ENCODE measurements around the gene FAM131C.
"Not testable (repeated sequence)": the region's sequence is repeated elsewhere in the genome, so short reads cannot be mapped to it uniquely, and the experiment has no call there.

The FAM131C gene

DNA sequence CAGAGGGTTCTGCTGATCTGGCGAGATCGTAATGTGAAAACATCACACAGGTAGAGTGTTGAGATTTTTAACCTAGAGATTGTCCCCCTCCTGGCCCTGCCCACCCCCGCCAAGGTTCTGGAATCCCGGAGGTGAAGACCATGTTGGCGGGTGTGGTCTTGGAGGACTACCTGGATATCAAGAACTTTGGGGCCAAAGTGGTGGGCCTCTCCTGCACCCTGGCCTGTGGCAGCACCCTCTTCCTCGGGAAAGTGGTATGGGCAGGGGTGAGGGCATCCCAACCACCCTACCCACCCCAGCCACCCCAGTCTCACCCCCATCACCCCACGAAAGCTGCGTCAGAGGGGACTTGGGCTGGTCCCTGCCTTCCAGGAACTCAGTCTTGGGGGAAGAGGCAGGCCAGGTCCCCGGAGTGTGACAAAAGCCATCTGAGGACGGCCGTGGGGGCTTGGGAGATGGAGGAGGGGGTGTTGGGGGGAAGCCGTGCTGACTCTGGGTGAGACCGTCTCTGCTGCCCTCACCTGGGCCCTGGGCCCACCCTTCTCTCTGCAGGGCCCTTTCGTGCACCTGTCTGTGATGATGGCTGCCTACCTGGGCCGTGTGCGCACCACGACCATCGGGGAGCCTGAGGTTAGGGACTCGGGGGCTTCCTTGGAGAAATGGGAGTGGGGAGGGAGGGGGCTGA lies 25.5 kb downstream of the FAM131C start:
- ChIA-PET POLR2A (no interaction called here), CTCF (interaction anchor here (1.5 kb wide), 1 partner anchor 11 kb away, joined by 3 read pairs; no protein-coding TSS in a partner anchor)
- Histone ChIP-seq H3K4me1 (ENCODE audit: control extremely low read depth in 1 of 4, control insufficient read depth in 4 of 4, insufficient read depth in 4 of 4, low read length in 3 of 4) (peaks cover 0 to 6% (median 5%) of the 10 kb centered on the region in 4 experiments), H3K4me3 (ENCODE audit: control insufficient read depth in 1 of 7, extremely low read depth in 1 of 7, insufficient read depth in 4 of 7, low read depth in 2 of 7, low read length in 6 of 7) (peak overlapping the region in 1 of 7 experiments; percentile 66), H3K27me3 (replicated peaks in 2 of 5; ENCODE audit: control insufficient read depth in 4 of 5, insufficient read depth in 5 of 5, low read length in 4 of 5) (peaks cover 0 to 2% (median 0%) of the 10 kb centered on the region in 5 experiments), H3K27ac (ENCODE audit: insufficient read depth in 1 of 2, low read depth in 1 of 2, low read length in 2 of 2, poor library complexity in 1 of 2, severe bottlenecking in 2 of 2) (no peak overlapping the region), H3K36me3 (ENCODE audit: control insufficient read depth in 4 of 4, insufficient read depth in 4 of 4, low read length in 3 of 4) (no peaks in the 10 kb centered on the region), H3K9me3 (ENCODE audit: control extremely low read depth in 1 of 5, control insufficient read depth in 4 of 5, insufficient read depth in 2 of 5, low read depth in 1 of 5, low read length in 4 of 5) (no peaks in the 10 kb centered on the region)
- WGBS (ENCODE audit: insufficient coverage), result 87% methylated on average over 7 of the region's 19 CpGs
- no peak for DNase-seq

DNA sequence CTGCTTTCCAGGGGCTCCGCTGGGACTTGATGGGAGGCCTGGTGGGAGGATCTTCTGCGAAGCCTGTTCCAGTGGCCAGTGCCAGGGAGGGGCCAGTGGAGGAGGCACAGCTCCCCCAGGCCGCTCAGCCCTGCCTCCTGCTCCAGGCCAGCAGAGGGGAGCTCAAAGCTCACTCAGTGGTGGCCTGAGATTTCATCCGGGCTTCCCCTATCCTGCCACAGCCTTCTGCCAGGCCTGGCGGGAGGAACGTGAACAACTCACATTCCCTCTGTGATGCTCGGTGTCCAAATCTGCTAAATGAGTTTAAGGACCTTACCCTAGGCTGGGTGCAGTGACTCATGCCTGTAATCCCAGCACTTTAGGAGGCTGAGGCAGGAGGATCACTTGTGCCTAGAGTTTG lies 26.6 kb downstream of the FAM131C start:
- POLR2A ChIA-PET, result no interaction called here

GRCh38 chr1:16043950-16044349 lies 29.5 kb downstream of the FAM131C start:
- 100% methylated on average over 3 of the region's 5 CpGs for WGBS (ENCODE audit: insufficient coverage)
- CTCF ChIA-PET, result interaction anchor here (1.4 to 3.5 kb wide), 3 partner anchors 11 to 35 kb away, joined by 3 to 14 read pairs (median 4); partner anchors contain the start of gene FAM131C
- no peaks in the 10 kb centered on the region for H3K36me3 ChIP-seq (ENCODE audit: control insufficient read depth in 4 of 4, insufficient read depth in 4 of 4, low read length in 3 of 4)
- no peak for DNase-seq
- no peak overlapping the region for H3K27ac ChIP-seq (ENCODE audit: insufficient read depth in 1 of 2, low read depth in 1 of 2, low read length in 2 of 2, poor library complexity in 1 of 2, severe bottlenecking in 2 of 2)
- POLR2A ChIA-PET, result no interaction called here
- H3K4me1 ChIP-seq (ENCODE audit: control extremely low read depth in 1 of 4, control insufficient read depth in 4 of 4, insufficient read depth in 4 of 4, low read length in 3 of 4), result peaks cover 0 to 5% (median 3%) of the 10 kb centered on the region in 4 experiments
- no peaks in the 10 kb centered on the region for H3K27me3 ChIP-seq (replicated peaks in 2 of 5; ENCODE audit: control insufficient read depth in 4 of 5, insufficient read depth in 5 of 5, low read length in 4 of 5)
- no peak overlapping the region for H3K4me3 ChIP-seq (ENCODE audit: control insufficient read depth in 1 of 7, extremely low read depth in 1 of 7, insufficient read depth in 4 of 7, low read depth in 2 of 7, low read length in 6 of 7)
- H3K9me3 ChIP-seq (ENCODE audit: control extremely low read depth in 1 of 5, control insufficient read depth in 4 of 5, insufficient read depth in 2 of 5, low read depth in 1 of 5, low read length in 4 of 5), result no peaks in the 10 kb centered on the region

More for the DNA sequence above, 26.6 kb downstream of the FAM131C start:
- 94% methylated on average over 6 of the region's 7 CpGs for WGBS (ENCODE audit: insufficient coverage)
- no peak for DNase-seq
- Histone ChIP-seq H3K27ac (ENCODE audit: insufficient read depth in 1 of 2, low read depth in 1 of 2, low read length in 2 of 2, poor library complexity in 1 of 2, severe bottlenecking in 2 of 2) (no peak overlapping the region), H3K4me1 (ENCODE audit: control extremely low read depth in 1 of 4, control insufficient read depth in 4 of 4, insufficient read depth in 4 of 4, low read length in 3 of 4) (peaks cover 0 to 6% (median 5%) of the 10 kb centered on the region in 4 experiments), H3K27me3 (replicated peaks in 2 of 5; ENCODE audit: control insufficient read depth in 4 of 5, insufficient read depth in 5 of 5, low read length in 4 of 5) (peaks cover 0 to 2% (median 0%) of the 10 kb centered on the region in 5 experiments), H3K9me3 (ENCODE audit: control extremely low read depth in 1 of 5, control insufficient read depth in 4 of 5, insufficient read depth in 2 of 5, low read depth in 1 of 5, low read length in 4 of 5) (no peaks in the 10 kb centered on the region), H3K4me3 (ENCODE audit: control insufficient read depth in 1 of 7, extremely low read depth in 1 of 7, insufficient read depth in 4 of 7, low read depth in 2 of 7, low read length in 6 of 7) (no peak overlapping the region), H3K36me3 (ENCODE audit: control insufficient read depth in 4 of 4, insufficient read depth in 4 of 4, low read length in 3 of 4) (no peaks in the 10 kb centered on the region)
- CTCF ChIA-PET, result interaction anchor here (0.8 to 1.5 kb wide), 2 partner anchors 10 to 37 kb away, joined by 3 to 4 read pairs; no protein-coding TSS in a partner anchor

DNA sequence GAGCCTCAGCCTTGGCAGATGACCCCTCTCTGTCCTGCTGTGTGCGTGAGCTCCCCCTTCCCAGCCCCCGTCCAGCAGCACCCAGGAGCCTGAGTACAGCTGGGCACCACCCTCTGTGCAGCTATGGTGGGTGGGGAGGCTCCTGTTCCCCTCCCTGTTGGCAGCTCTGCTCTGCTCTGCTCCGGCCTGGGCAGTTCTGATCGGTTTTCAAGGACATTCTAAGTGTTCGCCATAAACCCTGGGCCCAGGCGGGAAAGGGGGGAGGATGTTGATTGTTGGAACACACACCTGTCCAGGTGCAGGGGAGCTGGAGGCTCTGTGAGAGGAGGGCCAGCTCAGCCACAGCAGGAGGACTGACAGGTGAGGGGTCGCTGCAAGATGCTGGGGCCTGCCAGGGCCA lies 29.9 kb downstream of the FAM131C start, which contains the start of gene CLCNKB:
CLCNKB (plus strand) TSS at position 262 of the 400 bp plus-strand sequence. CDS start 711 bp downstream, outside the sequence.
- DNase-seq, result no peak
- Histone ChIP-seq H3K27me3 (replicated peaks in 2 of 5; ENCODE audit: control insufficient read depth in 4 of 5, insufficient read depth in 5 of 5, low read length in 4 of 5) (no peaks in the 10 kb centered on the region), H3K4me1 (ENCODE audit: control extremely low read depth in 1 of 4, control insufficient read depth in 4 of 4, insufficient read depth in 4 of 4, low read length in 3 of 4) (peaks cover 0 to under 1% (median under 1%) of the 10 kb centered on the region in 4 experiments), H3K9me3 (ENCODE audit: control extremely low read depth in 1 of 5, control insufficient read depth in 4 of 5, insufficient read depth in 2 of 5, low read depth in 1 of 5, low read length in 4 of 5) (no peaks in the 10 kb centered on the region), H3K4me3 (ENCODE audit: control insufficient read depth in 1 of 7, extremely low read depth in 1 of 7, insufficient read depth in 4 of 7, low read depth in 2 of 7, low read length in 6 of 7) (no peak within 1 kb of the TSS), H3K27ac (ENCODE audit: insufficient read depth in 1 of 2, low read depth in 1 of 2, low read length in 2 of 2, poor library complexity in 1 of 2, severe bottlenecking in 2 of 2) (no peak within 1 kb of the TSS), H3K36me3 (ENCODE audit: control insufficient read depth in 4 of 4, insufficient read depth in 4 of 4, low read length in 3 of 4) (no peaks in the 10 kb centered on the region)
- POLR2A ChIA-PET, result no interaction called here
- CTCF ChIA-PET, result interaction anchor here (0.7 to 3.5 kb wide), 4 partner anchors 11 to 56 kb away, joined by 3 to 14 read pairs (median 4); partner anchors contain the start of gene FAM131C
- 100% methylated on average over 3 of the region's 7 CpGs for WGBS (ENCODE audit: insufficient coverage)

DNA sequence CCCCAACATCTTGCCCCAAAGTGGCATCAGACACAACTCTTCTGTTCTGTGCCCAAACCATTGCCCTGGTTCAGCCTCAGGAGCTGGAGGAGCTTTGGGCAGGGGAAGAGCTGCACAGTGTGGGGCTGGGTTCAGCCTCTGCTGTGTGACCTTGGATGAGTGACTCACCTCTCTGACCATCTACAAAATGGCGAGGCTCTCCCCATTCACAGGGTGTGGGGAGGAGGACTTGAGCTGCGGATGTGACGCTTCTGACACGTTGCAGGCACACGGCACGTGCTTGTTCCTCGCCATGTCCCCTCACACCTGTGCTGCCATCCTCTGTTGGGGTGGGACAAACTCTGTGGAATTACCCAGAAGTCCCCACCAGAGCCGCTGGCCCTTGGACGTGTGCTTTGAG lies 30.8 kb downstream of the FAM131C start:
- H3K9me3 ChIP-seq (ENCODE audit: control extremely low read depth in 1 of 5, control insufficient read depth in 4 of 5, insufficient read depth in 2 of 5, low read depth in 1 of 5, low read length in 4 of 5); H3K4me1 ChIP-seq (ENCODE audit: control extremely low read depth in 1 of 4, control insufficient read depth in 4 of 4, insufficient read depth in 4 of 4, low read length in 3 of 4); DNase-seq; POLR2A ChIA-PET; H3K27ac ChIP-seq (ENCODE audit: insufficient read depth in 1 of 2, low read depth in 1 of 2, low read length in 2 of 2, poor library complexity in 1 of 2, severe bottlenecking in 2 of 2); CTCF ChIA-PET; H3K27me3 ChIP-seq (replicated peaks in 2 of 5; ENCODE audit: control insufficient read depth in 4 of 5, insufficient read depth in 5 of 5, low read length in 4 of 5); H3K4me3 ChIP-seq (ENCODE audit: control insufficient read depth in 1 of 7, extremely low read depth in 1 of 7, insufficient read depth in 4 of 7, low read depth in 2 of 7, low read length in 6 of 7); H3K36me3 ChIP-seq (ENCODE audit: control insufficient read depth in 4 of 4, insufficient read depth in 4 of 4, low read length in 3 of 4): not testable (repeated sequence)
- 90% methylated on average over 4 of the region's 9 CpGs for WGBS (ENCODE audit: insufficient coverage)

DNA sequence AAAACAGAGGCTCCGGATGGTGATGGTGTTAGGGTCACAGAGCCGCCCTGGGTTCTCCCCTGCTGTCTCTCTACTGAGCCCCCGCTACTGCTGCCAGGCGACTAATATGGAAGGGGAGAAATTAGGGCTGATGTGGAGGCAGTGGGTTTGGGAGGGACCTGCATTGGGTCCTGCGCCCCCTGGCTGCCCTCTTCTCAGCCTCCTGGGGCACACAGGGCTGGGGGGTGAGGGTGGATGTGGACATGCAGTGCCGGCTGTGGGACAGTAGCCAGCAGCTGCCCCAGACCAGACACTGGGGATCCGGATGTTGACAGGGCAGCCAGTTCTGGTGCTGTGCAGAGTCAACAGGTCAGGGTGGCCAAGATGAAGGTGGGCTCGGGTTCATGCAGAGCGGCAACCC lies 31.4 kb downstream of the FAM131C start:
- H3K27me3 ChIP-seq (replicated peaks in 2 of 5; ENCODE audit: control insufficient read depth in 4 of 5, insufficient read depth in 5 of 5, low read length in 4 of 5), result no peaks in the 10 kb centered on the region
- WGBS (ENCODE audit: insufficient coverage), result 89% methylated on average over 3 of the region's 9 CpGs
- DNase-seq, result no peak
- ChIA-PET POLR2A (no interaction called here), CTCF (interaction anchor here (0.8 kb wide), 1 partner anchor 23 kb away, joined by 3 read pairs; no protein-coding TSS in a partner anchor)
- H3K9me3 ChIP-seq (ENCODE audit: control extremely low read depth in 1 of 5, control insufficient read depth in 4 of 5, insufficient read depth in 2 of 5, low read depth in 1 of 5, low read length in 4 of 5), result no peaks in the 10 kb centered on the region
- H3K36me3 ChIP-seq (ENCODE audit: control insufficient read depth in 4 of 4, insufficient read depth in 4 of 4, low read length in 3 of 4), result no peaks in the 10 kb centered on the region
- H3K4me1 ChIP-seq (ENCODE audit: control extremely low read depth in 1 of 4, control insufficient read depth in 4 of 4, insufficient read depth in 4 of 4, low read length in 3 of 4), result no peaks in the 10 kb centered on the region
- no peak overlapping the region for H3K4me3 ChIP-seq (ENCODE audit: control insufficient read depth in 1 of 7, extremely low read depth in 1 of 7, insufficient read depth in 4 of 7, low read depth in 2 of 7, low read length in 6 of 7)
- H3K27ac ChIP-seq (ENCODE audit: insufficient read depth in 1 of 2, low read depth in 1 of 2, low read length in 2 of 2, poor library complexity in 1 of 2, severe bottlenecking in 2 of 2), result no peak overlapping the region

DNA sequence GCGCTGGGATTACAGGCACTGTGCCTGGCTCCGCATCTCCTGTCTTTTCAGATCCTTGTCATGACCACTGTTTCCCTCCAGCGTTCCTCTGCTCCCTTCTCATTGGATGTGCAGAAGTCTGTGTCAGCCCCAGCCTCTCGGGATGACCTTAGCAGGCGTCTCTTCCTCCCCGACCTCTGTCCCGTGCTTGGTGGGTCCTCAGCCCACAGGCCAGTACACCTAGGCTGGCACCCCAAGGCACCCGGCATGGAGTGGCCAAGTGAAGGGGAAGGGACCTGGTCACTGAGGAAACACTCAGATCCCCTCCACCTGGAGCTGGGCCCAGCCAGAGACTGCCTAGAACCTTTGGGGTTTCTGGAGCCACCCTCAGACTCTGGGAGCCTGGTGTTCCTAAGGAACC lies 32.3 kb downstream of the FAM131C start:
- no peaks in the 10 kb centered on the region for H3K27me3 ChIP-seq (replicated peaks in 2 of 5; ENCODE audit: control insufficient read depth in 4 of 5, insufficient read depth in 5 of 5, low read length in 4 of 5)
- ChIA-PET CTCF (interaction anchor here (0.8 kb wide), 2 partner anchors 10 to 23 kb away, joined by 3 read pairs; no protein-coding TSS in a partner anchor), POLR2A (no interaction called here)
- no peaks in the 10 kb centered on the region for H3K36me3 ChIP-seq (ENCODE audit: control insufficient read depth in 4 of 4, insufficient read depth in 4 of 4, low read length in 3 of 4)
- H3K4me1 ChIP-seq (ENCODE audit: control extremely low read depth in 1 of 4, control insufficient read depth in 4 of 4, insufficient read depth in 4 of 4, low read length in 3 of 4), result no peaks in the 10 kb centered on the region
- no peak overlapping the region for H3K4me3 ChIP-seq (ENCODE audit: control insufficient read depth in 1 of 7, extremely low read depth in 1 of 7, insufficient read depth in 4 of 7, low read depth in 2 of 7, low read length in 6 of 7)
- WGBS (ENCODE audit: insufficient coverage), result 95% methylated on average over 4 of the region's 8 CpGs
- DNase-seq, result no peak
- H3K27ac ChIP-seq (ENCODE audit: insufficient read depth in 1 of 2, low read depth in 1 of 2, low read length in 2 of 2, poor library complexity in 1 of 2, severe bottlenecking in 2 of 2), result no peak overlapping the region
- no peaks in the 10 kb centered on the region for H3K9me3 ChIP-seq (ENCODE audit: control extremely low read depth in 1 of 5, control insufficient read depth in 4 of 5, insufficient read depth in 2 of 5, low read depth in 1 of 5, low read length in 4 of 5)

All from common myeloid progenitor, CD34-positive (primary cell).